NOMO-1 treated with dmso at 0.1 percent for 144 hours (cell line): ENCODE measurements around the gene IL19.

ENCODE experiments used
- DNase-seq: peaks from one replicate; lab custom pipeline; 2025; ENCODE audit not compliant: unreplicated experiment; lab: John Stamatoyannopoulos, UW

Gene IL19

GRCh38 chr1:206885341-206886060 is 114.9 kb downstream of the IL19 start:
- DNase-seq: no peak

- DNase-seq: no peak
Observed at GRCh38 chr1:206886831-206887230, 116.3 kb downstream of the IL19 start.

GRCh38 chr1:206887701-206888100 is 117.1 kb downstream of the IL19 start:
- no peak for DNase-seq

- no peak for DNase-seq
Observed at GRCh38 chr1:206890125-206891060, 119.8 kb downstream of the IL19 start.

GRCh38 chr1:206891412-206891811 is 120.8 kb downstream of the IL19 start:
- DNase-seq: no peak
